ACHN (cell line): ENCODE measurements around the gene MAT2A.

Source experiments
- DNase-seq: peaks from one replicate; pipeline ENCODE4 v3.0.0-alpha.2; 2015
- in situ Hi-C: cut with HindIII; loops from 2 replicates; pipeline ENCODE4 v1.10.0; 2017; ENCODE audit warnings: low sequenced_read_pairs, low pct_ligation_motif_present, low pct_unique_long_range_greater_than_20kb

Gene MAT2A

GRCh38 chr2:85538507-85539360 is at the start of gene MAT2A:
Gene MAT2A (plus strand): TSS chr2:85539168. CDS start chr2:85539288, 120 bp downstream.
- in situ Hi-C loops, result no loop called here
- DNase-seq, result peak; percentile 95

GRCh38 chr2:85490861-85491755 is 47.9 kb upstream of the MAT2A start:
- no peak for DNase-seq
- in situ Hi-C loops, result no loop called here

DNA sequence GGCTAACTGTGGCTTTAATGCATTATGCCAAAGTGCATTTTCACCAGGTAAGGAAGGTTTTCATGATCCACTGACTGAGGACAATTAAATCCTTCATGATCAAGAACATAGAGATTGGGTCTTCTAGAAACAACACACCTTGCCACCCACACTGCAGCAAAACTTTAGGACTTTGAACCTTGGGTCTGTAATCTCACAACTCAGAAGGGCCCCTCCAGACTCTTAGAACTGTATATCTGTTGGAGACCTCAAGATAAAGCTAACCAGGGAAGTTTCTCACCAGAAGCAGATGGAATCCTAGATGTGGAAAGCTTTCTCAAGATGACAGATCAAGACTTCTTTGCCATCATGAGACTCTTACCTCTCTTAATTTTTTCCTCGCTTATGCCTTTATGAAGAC is 42.5 kb upstream of the MAT2A start:
- in situ Hi-C loops, result no loop called here
- DNase-seq, result no peak

DNA sequence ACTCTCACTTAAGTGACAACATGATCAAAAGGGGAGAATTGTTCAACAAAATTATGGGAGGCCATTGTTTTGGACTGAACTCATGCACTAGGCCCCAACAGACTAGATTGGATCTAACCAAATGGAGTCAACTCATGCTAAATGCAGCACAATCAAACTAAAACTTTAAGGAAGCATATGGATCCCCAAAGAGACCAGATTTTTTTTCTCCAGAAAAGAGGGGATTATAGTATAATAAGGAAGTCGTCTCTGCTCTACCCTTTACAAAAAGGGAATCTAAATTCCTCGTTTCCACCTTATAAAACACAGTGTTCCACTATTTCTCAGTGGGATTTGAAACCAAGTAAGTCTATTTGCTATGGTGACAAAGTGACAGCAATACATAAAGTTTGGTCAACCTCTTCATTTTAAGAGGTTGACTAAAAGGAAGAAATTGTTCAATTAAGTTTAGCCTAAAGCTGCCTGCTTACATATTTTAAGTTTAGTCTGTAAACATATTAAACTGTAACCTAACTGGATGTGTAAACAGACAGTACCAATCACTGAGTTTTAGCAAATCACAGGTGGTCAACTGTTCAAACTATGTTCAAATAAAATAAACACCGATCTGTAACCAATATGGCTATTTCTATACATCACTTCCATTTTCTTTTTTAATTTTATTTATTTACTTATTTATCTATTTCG is 40.9 kb upstream of the MAT2A start:
- in situ Hi-C loops, result no loop called here
- no peak for DNase-seq

GRCh38 chr2:85501248-85501647 is 37.7 kb upstream of the MAT2A start:
- no peak for DNase-seq

DNA sequence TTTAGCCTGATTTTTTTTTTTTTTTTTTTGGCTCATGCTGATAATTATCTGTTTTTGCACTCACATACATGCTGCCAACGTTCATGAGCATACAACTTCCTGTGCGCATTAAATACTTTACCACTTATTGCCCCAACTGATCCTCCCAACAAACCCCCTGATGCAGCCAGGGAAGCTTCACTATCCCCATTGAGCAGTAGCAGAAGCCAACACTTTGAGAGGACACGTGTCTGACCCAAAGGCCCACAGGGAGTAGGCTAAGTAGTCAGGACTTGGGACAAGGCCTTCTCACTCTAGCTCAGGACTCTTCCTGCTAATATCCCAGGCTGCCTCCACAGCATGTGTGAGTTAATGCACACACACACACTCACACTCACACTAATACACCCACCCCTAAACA is 36.2 kb upstream of the MAT2A start:
- no peak for DNase-seq
- in situ Hi-C loops, result no loop called here

More at GRCh38 chr2:85501248-85501647, 37.7 kb upstream of the MAT2A start:
- in situ Hi-C loops, result no loop called here

GRCh38 chr2:85503168-85503850 is 35.7 kb upstream of the MAT2A start:
- DNase-seq, result peak; percentile 19
- in situ Hi-C loops, result no loop called here

GRCh38 chr2:85503851-85504777 is 34.9 kb upstream of the MAT2A start:
- in situ Hi-C loops, result no loop called here

GRCh38 chr2:85504778-85505261 is 34.1 kb upstream of the MAT2A start:
- peak; percentile 96 for DNase-seq
- in situ Hi-C loops, result no loop called here

More at GRCh38 chr2:85503851-85504777, 34.9 kb upstream of the MAT2A start:
- DNase-seq, result peak; percentile 69

- DNase-seq, result no peak
- in situ Hi-C loops, result no loop called here
Observed at GRCh38 chr2:85505551-85506238, 33.3 kb upstream of the MAT2A start.

DNA sequence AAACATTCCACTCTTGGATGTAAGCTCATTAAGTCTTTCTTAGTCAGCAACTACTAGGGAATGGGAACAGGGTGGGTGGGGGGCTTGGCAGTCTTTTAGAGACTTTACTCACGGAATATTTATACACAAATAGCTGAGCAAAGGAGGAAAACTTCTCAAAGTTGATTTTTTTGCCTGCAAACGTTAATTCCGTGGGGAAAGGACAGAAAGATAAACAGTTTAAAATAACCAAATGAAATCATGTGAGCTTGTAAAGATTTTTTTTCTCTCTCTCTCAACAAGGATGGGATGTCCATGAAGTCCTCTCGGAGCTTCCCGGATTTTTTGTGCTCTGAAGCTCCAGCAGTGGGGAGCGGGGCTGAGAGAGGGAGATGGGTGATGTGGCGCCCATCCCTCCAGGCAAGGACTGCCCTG is 32.2 kb upstream of the MAT2A start:
- in situ Hi-C loops, result no loop called here
- DNase-seq, result no peak

- no peak for DNase-seq
- in situ Hi-C loops, result no loop called here
Observed at GRCh38 chr2:85511008-85511811, 27.8 kb upstream of the MAT2A start.

- DNase-seq, result no peak
- in situ Hi-C loops, result no loop called here
Observed at GRCh38 chr2:85514323-85514722, 24.6 kb upstream of the MAT2A start.

DNA sequence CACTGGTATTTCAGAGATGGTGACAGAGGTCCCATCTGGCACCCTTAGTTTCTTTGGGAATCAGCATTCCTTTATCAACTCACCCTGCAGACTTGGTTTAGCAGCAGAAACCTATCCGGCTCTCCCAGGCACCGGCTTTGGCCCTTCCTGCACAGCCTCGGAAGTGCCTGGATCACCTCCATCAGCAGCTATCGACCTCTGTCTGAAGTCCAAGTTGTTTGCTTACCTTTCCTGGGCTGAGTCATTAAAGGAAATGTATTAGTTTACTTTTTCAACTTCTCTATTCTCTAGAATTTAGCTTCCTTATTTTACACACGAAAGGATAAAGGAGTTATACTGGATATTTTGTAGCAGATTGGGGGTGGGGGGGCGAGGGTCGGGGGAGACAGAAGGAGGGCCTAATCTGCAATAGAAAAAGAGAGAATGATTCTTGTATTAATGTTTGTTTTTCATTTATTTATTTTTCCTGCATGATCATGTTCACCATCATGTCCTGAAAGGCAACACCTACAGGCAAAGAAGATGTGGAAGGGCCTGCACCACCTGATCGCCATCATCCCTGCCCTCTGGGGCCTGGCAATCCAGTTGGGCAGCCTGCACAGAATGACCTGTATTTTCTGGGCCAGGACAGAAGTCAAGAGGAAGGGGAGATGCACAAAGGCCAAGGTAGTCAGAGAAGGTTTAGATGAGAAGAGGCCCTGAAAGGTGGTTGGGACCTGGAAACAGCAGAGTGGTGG is 22.1 kb upstream of the MAT2A start:
- DNase-seq, result no peak
- in situ Hi-C loops, result no loop called here

- in situ Hi-C loops, result no loop called here
- no peak for DNase-seq
Observed at GRCh38 chr2:85522090-85522647, 16.8 kb upstream of the MAT2A start.
